ENCODE results near the gene RDH8.

Gene RDH8

DNA sequence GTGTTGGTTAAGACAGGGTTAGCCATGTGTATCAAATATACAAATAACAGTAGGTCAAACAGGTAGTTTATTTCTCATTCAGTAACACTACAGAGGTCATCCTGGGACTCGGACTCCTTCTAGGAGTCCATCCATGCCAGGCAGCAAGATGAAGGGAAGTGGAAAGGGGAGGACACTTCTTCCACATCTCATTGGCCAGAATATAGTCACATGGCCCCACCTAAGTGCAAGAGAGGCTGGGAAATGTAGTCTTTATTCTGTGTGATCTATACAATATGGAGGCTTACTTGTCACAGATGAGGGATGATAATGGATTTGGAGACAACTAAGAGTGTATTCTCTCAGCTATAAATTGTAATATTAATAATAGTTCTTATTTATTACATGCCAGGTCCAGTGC is 31.1 kb downstream of the RDH8 start:
- H3K36me3 Mint-ChIP-seq = no peaks in the 10 kb centered on the region
- H3K9me3 Mint-ChIP-seq = no peaks in the 10 kb centered on the region
- DNase-seq (ENCODE audit: low spot score in 2 of 2) = no peak
- H3K4me3 Mint-ChIP-seq = no peak overlapping the region
- no peak overlapping the region for H3K27ac Mint-ChIP-seq
- peak; percentile 67 for ATAC-seq
- peaks cover 9% of the 10 kb centered on the region for H3K4me1 Mint-ChIP-seq

DNA sequence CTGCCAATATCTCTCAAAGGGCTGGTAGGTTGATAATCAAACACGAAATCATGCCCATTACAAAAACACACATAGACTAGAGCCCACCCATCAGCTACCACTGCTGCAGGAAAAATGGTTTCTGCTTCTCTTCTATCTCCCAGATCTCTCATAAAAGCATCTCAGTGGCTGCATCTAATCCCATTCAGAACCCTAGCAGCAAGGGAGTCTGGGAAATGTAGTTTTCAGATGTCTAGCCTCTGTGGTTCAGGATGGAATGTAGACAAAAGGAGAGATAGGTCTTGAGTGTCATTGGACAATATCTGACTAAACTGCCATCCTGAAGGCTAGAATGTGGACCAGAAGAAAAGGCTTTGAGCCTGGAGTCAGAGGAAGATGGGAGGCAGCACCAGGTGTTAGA is 32.1 kb downstream of the RDH8 start:
- Mint-ChIP-seq H3K9me3 (no peaks in the 10 kb centered on the region), H3K4me3 (no peak overlapping the region), H3K36me3 (no peaks in the 10 kb centered on the region), H3K27ac (no peak overlapping the region), H3K4me1 (peaks cover 9% of the 10 kb centered on the region)
- DNase-seq (ENCODE audit: low spot score in 2 of 2) (no peak), ATAC-seq (no peak)

DNA sequence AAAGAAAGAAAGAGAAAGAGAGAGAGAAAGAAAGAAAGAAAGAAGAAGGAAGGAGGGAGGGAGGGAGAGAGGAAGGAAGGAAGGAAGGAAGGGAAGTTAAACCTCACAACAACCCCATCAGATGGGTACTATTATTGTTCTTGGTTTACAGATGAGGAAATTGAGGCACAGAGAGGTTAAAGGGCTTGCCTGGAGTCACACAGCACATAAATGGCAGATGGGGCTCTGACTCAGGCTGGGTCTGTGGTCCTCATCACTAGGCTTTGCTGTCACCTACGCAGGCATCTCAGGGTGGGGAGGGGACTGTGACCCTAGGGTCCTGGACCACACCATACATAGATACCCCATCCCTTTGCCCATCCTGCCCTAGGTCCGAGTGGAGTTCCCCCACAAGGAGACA is 36.3 kb downstream of the RDH8 start:
- ATAC-seq (no peak), DNase-seq (ENCODE audit: low spot score in 2 of 2) (no peak)
- Mint-ChIP-seq H3K4me3 (no peak overlapping the region), H3K27ac (peak overlapping the region; percentile 63), H3K9me3 (no peaks in the 10 kb centered on the region), H3K4me1 (peaks cover 9% of the 10 kb centered on the region), H3K36me3 (no peaks in the 10 kb centered on the region)

DNA sequence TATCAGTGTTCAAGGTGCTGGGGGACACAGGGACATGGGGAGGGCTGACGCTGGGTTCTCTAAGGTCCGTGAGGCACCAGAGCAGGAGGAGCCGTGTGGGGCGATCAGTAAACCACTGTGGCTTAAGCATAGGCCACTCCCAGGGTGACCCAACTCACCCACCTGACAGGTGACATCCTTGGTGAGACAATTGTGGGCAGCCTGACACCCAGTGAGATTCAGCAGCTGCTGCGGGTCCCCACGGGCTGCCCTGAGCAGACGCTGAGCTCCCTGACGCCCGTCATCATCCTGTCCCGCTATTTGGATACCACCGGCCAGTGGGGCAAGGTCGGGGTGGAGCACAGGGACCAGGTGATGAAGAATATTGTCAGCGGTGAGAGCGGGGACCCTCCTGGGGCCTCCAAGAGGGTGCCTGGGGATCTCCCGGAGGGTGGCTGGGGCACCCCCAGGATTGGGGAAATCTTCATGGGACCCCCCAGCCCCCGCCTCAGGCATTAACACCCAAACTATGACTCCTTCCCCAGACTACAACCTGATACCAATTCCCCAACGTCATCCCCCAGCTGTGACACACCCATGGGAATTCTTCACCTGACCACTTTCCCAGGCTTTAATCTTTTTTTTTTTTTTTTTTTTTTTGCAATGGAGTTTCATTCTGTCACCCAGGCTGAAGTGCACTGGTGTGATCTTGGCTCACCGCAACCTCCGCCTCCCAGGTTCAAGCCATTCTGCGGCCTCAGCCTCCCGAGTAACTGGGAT is 39.5 kb downstream of the RDH8 start:
- no peak for ATAC-seq
- Mint-ChIP-seq H3K4me3 (no peak overlapping the region), H3K4me1 (peaks cover 9% of the 10 kb centered on the region), H3K36me3 (no peaks in the 10 kb centered on the region), H3K9me3 (no peaks in the 10 kb centered on the region), H3K27ac (no peak overlapping the region)
- no peak for DNase-seq (ENCODE audit: low spot score in 2 of 2)

DNA sequence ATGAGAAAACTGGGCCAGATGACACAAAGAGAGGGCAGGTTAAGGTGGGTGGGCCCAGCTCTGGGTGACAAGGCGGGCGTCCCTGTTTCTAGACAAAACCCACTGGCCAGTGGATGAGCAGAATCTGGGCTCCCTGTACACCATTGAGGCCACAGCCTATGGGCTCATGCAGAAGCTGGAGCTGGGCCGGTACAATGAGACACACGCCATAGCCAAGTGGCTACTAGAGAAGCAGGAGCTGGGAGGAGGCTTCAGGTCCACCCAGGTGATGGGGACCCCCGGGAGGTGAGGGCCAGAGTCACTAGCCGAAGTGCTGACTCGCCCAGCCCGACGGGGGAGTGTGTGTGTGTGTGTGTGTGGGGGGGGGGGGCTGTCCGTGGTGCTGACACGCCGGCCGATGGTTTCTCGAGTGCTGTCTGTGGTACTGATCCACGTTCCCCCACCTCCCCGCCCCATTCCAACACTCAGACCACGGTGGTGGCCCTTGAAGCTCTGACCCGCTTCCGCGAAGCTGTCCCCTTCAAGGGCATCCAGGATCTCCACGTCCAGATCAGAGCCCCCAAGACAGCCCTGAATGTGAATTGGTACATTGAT is 48.5 kb downstream of the RDH8 start:
- no peaks in the 10 kb centered on the region for H3K9me3 Mint-ChIP-seq
- no peak overlapping the region for H3K27ac Mint-ChIP-seq
- no peaks in the 10 kb centered on the region for H3K4me1 Mint-ChIP-seq
- no peak overlapping the region for H3K4me3 Mint-ChIP-seq
- H3K36me3 Mint-ChIP-seq = no peaks in the 10 kb centered on the region
- no peak for DNase-seq (ENCODE audit: low spot score in 2 of 2)
- no peak for ATAC-seq

DNA sequence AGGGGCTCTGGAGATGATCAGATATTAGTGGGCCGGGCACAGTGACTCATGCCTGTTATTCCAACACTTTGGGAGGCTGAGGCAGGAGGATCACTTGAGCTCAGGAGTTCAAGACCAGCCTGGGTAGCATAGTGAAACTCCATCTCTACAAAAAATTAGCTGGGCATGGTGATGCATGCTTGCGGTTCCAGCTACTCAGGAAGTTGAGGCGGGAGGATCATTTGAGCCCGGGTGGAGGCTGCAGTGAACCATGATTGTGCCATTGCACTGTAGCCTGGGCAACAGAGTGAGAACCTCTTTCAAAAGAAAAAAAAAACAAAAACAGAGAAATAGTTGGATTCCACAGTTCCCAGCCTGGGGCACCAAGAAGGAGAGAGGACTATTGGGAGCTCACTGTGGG is 54.9 kb downstream of the RDH8 start:
- H3K27ac Mint-ChIP-seq = peak overlapping the region; percentile 73
- DNase-seq (ENCODE audit: low spot score in 2 of 2) (no peak), ATAC-seq (peak; percentile 78)

DNA sequence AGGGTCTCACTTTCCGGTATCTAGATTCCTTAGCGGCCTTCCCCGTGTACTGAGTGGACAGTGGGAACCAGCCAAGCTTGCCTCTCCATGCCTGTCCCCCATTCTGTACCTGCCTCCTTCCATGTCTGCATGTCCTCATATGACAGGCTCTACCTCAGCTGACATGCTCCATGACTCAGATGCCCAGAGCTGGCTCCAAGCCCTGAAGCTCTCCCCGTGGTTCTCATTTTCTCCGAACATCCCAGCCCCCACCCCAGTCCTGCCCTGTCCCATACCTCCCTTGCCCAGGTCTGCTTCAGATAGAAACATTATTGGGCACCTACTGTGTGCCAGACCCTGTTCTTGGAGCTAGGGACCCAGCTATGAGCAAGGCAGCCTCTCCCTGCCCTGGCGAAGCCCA is 55.8 kb downstream of the RDH8 start:
- no peak overlapping the region for H3K27ac Mint-ChIP-seq
- no peak overlapping the region for H3K4me3 Mint-ChIP-seq
- H3K9me3 Mint-ChIP-seq = no peaks in the 10 kb centered on the region
- H3K4me1 Mint-ChIP-seq = peaks cover 17% of the 10 kb centered on the region
- no peak for DNase-seq (ENCODE audit: low spot score in 2 of 2)
- ATAC-seq = no peak
- H3K36me3 Mint-ChIP-seq = no peaks in the 10 kb centered on the region

More for the DNA sequence above, 54.9 kb downstream of the RDH8 start:
- Mint-ChIP-seq H3K4me1 (peaks cover 17% of the 10 kb centered on the region), H3K36me3 (no peaks in the 10 kb centered on the region), H3K4me3 (no peak overlapping the region), H3K9me3 (no peaks in the 10 kb centered on the region)

DNA sequence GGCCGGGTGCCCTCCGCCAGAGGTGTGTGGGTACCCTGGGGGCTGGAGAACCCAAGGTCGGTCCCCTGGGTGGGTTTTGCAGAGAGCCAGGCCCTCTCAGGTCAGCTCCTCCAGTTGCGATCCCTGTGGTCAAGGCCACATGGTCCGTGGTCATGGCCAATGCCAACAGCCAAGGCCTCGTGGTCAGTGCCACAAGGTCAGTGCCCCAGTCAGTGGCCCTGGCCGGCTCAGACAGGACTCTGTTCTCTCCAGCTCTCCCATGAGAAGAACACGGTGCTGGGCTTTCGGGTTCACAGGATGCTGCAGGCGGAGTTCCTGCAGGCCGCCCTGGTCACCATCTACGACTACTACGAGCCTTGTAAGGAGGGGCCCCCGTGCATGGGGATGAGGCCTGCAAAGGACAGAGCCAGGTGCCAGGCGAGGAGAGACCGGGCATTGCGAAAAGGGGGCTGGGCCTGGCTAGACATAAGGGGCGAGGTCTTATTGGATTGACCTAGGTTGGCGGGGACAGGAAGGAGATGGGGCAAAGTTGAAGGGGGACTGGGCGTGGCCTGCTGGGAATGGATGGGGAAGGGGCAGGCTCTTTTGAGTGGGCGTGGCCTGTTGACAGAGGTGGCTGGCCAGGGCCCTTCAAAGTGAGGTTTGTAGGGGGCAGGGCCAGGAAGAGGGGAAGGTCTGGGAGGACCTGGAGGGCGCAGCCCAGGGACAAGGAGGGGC is 57.6 kb downstream of the RDH8 start:
- H3K9me3 Mint-ChIP-seq = no peaks in the 10 kb centered on the region
- no peak for DNase-seq (ENCODE audit: low spot score in 2 of 2)
- H3K4me3 Mint-ChIP-seq = no peak overlapping the region
- H3K36me3 Mint-ChIP-seq = no peaks in the 10 kb centered on the region
- ATAC-seq = no peak
- H3K27ac Mint-ChIP-seq = no peak overlapping the region
- peaks cover 17% of the 10 kb centered on the region for H3K4me1 Mint-ChIP-seq
